VCaP (cell line): ENCODE data around the gene C12orf75.
"Not testable (repeated sequence)": the region's sequence is repeated elsewhere in the genome, so short reads cannot be mapped to it uniquely, and the experiment has no call there.

Source experiments
- H3K27ac ChIP-seq: fragments of 450-650 bp; 2 replicates; pipeline ENCODE4 v1.5.1; 2017
- CTCF ChIP-seq: fragments of 450-650 bp; conservative IDR thresholded peaks from 2 replicates; pipeline ENCODE4 v1.5.1; 2017; ENCODE audit warnings: mild to moderate bottlenecking, moderate library complexity

The C12orf75 gene

GRCh38 chr12:105324704-105325103 lies 5.8 kb upstream of the C12orf75 start:
- TF ChIP-seq CTCF = no peak
- no peak overlapping the region for H3K27ac ChIP-seq

- no peak for TF ChIP-seq CTCF
- H3K27ac ChIP-seq = no peak overlapping the region
Observed at GRCh38 chr12:105325117-105325516, 5.4 kb upstream of the C12orf75 start.

- no peak for TF ChIP-seq CTCF
- H3K27ac ChIP-seq = peak overlapping the region; percentile 61; the same call in 1 of the 2 replicates
Observed at GRCh38 chr12:105329926-105330282, 587 bp upstream of the C12orf75 start.

GRCh38 chr12:105330931-105331804 lies 677 bp downstream of the C12orf75 start:
- TF ChIP-seq CTCF = no peak
- peak overlapping the region; percentile 61 for H3K27ac ChIP-seq

- no peak for TF ChIP-seq CTCF
- peak overlapping the region; percentile 61; the same call in 1 of the 2 replicates for H3K27ac ChIP-seq
Observed at GRCh38 chr12:105331805-105332251, 1.3 kb downstream of the C12orf75 start.

GRCh38 chr12:105332286-105332685 lies 1.8 kb downstream of the C12orf75 start:
- not testable (repeated sequence) for H3K27ac ChIP-seq

- H3K27ac ChIP-seq = no peak overlapping the region
- TF ChIP-seq CTCF = no peak
Observed at GRCh38 chr12:105332925-105333324, 2.4 kb downstream of the C12orf75 start.

GRCh38 chr12:105334001-105334400 lies 3.5 kb downstream of the C12orf75 start:
- H3K27ac ChIP-seq = no peak overlapping the region
- no peak for TF ChIP-seq CTCF
